Transverse colon (tissue), 4 donors: ENCODE data around the gene RSPH9. TPM values are rescaled to one million over a fixed set of nuclear protein-coding genes. Genes with fewer than 3 reads are reported as not detected.

ENCODE experiments used
- DNase-seq: peaks from one replicate; pipeline ENCODE4 v3.0.0-alpha.2; 2019
- H3K27ac ChIP-seq, 4 donors: fragments of 200-600 bp; sonication (generic); 2 replicates each; pipeline ENCODE4 v1.5.1; 2016 to 2018; ENCODE audit warnings: inconsistent platforms in 4 of 4
- H3K27me3 ChIP-seq: fragments of 200-600 bp; sonication (generic); 2 replicates; pipeline ENCODE4 v1.5.1; 2017; ENCODE audit warnings: inconsistent platforms
- H3K36me3 ChIP-seq, 4 donors: fragments of 200-600 bp; sonication (generic); 2 replicates each; pipeline ENCODE4 v1.5.1; 2017 to 2019; ENCODE audit warnings: inconsistent platforms in 4 of 4
- H3K4me1 ChIP-seq, 4 donors: fragments of 200-600 bp; sonication (generic); 2 replicates each; pipeline ENCODE4 v1.5.1; 2017 to 2020; ENCODE audit warnings: inconsistent platforms in 4 of 4
- H3K4me3 ChIP-seq, 4 donors: fragments of 200-600 bp; sonication (generic); 1 replicate in 1 of 4; 2 replicates in 3 of 4; pipeline versions ENCODE4 v1.5.1 to v1.6.1; 2017 to 2019; ENCODE audit warnings: inconsistent platforms in 4 of 4
- H3K9me3 ChIP-seq, 2 donors: fragments of 200-600 bp; sonication (generic); 2 replicates each; pipeline ENCODE4 v1.5.1; 2017 to 2019; ENCODE audit warnings: inconsistent platforms in 2 of 2
- EP300 ChIP-seq: sonication (generic); formaldehyde crosslinking; IDR thresholded peaks from one replicate; pipeline ENCODE4 v1.6.1; 2017; ENCODE audit warnings: antibody characterized with exemption, low read depth
- POLR2A ChIP-seq: fragments of 450-650 bp; IDR thresholded peaks from one replicate; pipeline ENCODE4 v1.6.1; 2016; ENCODE audit warnings: antibody characterized with exemption, mild to moderate bottlenecking, moderate library complexity
- POLR2AphosphoS5 ChIP-seq, 3 donors: sonication (generic); formaldehyde crosslinking; IDR thresholded peaks; one replicate each; pipeline ENCODE4 v1.6.1; 2016; ENCODE audit warnings: antibody characterized with exemption in 3 of 3
- WGBS, 2 donors: methylation state at CpG; one replicate each; pipeline ENCODE4 v1.1.5; 2018; ENCODE audit warnings: low coverage in 1 of 2; 5-methylcytosine and 5-hydroxymethylcytosine counted together
- in situ Hi-C, 4 donors: fragments of 200-750 bp; cut with MboI; loops; one replicate each; pipeline versions ENCODE4 v1.15.0 to v1.15.1; 2017; ENCODE audit warnings: low sequenced_read_pairs in 3 of 4, low pct_ligation_motif_present in 1 of 4, low pct_unique_long_range_greater_than_20kb in 1 of 4
- intact Hi-C: fragments of 100-400 bp; cut with DNase I; formaldehyde crosslinking; loops from one replicate; pipeline ENCODE4 v1.15.1; 2023; ENCODE audit warnings: low total_unique reads
- total RNA-seq, 4 donors: library from RNA; depleted of rRNA; stranded (reverse); fragments of >200 nt; gene quantifications; one replicate each; pipeline ENCODE4 v1.1.0, GENCODE V29; 2016
- TF ChIP-seq, protein P1 (sequence below), 5 experiments: fragments of 200-600 bp in 3 of 5; fragments of 450-650 bp in 2 of 5; sonication (generic) in 3 of 5; IDR thresholded peaks; 1 replicate in 2 of 5; 2 replicates in 3 of 5; pipeline ENCODE4 v1.5.1; 2016 to 2017; ENCODE audit warnings: antibody characterized with exemption in 5 of 5, inconsistent platforms in 3 of 5, mild to moderate bottlenecking in 2 of 5, moderate library complexity in 1 of 5

Gene RSPH9
- total RNA-seq, 4 donors from 2014 or later: not detected

DNA sequence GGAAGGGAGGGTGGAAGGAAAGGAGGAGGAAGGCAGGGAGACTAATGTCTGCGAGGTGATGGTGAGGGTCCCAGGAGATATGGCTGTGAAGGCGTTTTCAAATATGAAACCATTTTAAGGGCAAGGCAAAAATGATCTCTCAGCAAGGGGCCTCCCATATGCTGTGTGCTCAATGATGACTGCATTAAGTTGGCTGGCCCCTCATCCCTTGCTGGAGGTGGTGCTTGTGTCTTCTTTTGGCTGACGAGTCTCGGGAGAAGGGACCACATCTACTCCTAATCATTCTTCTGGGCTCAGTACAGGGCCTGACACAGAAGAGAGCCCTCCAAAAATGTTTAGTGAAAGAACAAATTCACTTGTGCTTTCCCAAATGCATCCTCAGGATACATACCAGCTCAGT, 65.7 kb downstream of the RSPH9 start:
- peak; percentile 1 for DNase-seq
- H3K4me1 ChIP-seq: peaks cover 0 to 28% (median 15%) of the 10 kb centered on the region in 4 donors
- H3K36me3 ChIP-seq: no peaks in the 10 kb centered on the region

DNA sequence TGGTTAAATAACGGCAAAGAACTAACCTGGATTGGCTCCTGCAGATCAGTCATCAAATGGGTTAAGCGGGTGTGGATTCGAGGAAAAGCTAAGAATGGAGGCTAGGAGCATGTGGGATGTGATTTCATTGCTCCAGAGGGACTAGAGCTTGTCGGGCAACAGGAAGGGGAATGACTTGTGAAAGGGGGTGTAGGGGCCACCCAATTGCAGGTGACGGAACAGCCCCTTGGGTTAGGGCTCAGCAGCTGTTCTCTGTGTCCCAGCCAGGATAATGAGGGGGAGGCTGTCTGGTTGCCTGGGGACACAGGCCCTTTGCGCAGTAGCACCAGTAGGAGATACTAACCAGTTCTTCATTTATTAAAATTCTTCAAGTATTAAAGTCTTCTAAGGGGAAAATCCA, 67.7 kb downstream of the RSPH9 start:
- in situ Hi-C loops (no loop called here), intact Hi-C loops (no loop called here)
- H3K4me3 ChIP-seq: no peak overlapping the region
- no peaks in the 10 kb centered on the region for H3K27me3 ChIP-seq
- TF ChIP-seq, protein P1, sequence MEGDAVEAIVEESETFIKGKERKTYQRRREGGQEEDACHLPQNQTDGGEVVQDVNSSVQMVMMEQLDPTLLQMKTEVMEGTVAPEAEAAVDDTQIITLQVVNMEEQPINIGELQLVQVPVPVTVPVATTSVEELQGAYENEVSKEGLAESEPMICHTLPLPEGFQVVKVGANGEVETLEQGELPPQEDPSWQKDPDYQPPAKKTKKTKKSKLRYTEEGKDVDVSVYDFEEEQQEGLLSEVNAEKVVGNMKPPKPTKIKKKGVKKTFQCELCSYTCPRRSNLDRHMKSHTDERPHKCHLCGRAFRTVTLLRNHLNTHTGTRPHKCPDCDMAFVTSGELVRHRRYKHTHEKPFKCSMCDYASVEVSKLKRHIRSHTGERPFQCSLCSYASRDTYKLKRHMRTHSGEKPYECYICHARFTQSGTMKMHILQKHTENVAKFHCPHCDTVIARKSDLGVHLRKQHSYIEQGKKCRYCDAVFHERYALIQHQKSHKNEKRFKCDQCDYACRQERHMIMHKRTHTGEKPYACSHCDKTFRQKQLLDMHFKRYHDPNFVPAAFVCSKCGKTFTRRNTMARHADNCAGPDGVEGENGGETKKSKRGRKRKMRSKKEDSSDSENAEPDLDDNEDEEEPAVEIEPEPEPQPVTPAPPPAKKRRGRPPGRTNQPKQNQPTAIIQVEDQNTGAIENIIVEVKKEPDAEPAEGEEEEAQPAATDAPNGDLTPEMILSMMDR (IDR thresholded peaks at IDR 0.05): no peak
- TF ChIP-seq EP300 (no peak), POLR2A (no peak), POLR2AphosphoS5 (IDR thresholded peaks at IDR 0.05) (no peak)
- 81 to 85% methylated on average over 6 of the region's 6 CpGs for WGBS, 2 donors
- H3K9me3 ChIP-seq: no peaks in the 10 kb centered on the region
- DNase-seq: no peak
- H3K36me3 ChIP-seq: no peaks in the 10 kb centered on the region
- no peak overlapping the region for H3K27ac ChIP-seq
- H3K4me1 ChIP-seq: peaks cover 0 to 19% (median 8%) of the 10 kb centered on the region in 4 donors

More for the DNA sequence above, 65.7 kb downstream of the RSPH9 start:
- 90% methylated on average over 4 of the region's 4 CpGs; no CpG with 5 or more reads in 1 of the 2 donors for WGBS, 2 donors
- no peak overlapping the region for H3K27ac ChIP-seq
- H3K4me3 ChIP-seq: no peak overlapping the region
- intact Hi-C loops (no loop called here), in situ Hi-C loops (no loop called here)
- no peaks in the 10 kb centered on the region for H3K9me3 ChIP-seq
- TF ChIP-seq POLR2A: no peak
- H3K27me3 ChIP-seq: no peaks in the 10 kb centered on the region

DNA sequence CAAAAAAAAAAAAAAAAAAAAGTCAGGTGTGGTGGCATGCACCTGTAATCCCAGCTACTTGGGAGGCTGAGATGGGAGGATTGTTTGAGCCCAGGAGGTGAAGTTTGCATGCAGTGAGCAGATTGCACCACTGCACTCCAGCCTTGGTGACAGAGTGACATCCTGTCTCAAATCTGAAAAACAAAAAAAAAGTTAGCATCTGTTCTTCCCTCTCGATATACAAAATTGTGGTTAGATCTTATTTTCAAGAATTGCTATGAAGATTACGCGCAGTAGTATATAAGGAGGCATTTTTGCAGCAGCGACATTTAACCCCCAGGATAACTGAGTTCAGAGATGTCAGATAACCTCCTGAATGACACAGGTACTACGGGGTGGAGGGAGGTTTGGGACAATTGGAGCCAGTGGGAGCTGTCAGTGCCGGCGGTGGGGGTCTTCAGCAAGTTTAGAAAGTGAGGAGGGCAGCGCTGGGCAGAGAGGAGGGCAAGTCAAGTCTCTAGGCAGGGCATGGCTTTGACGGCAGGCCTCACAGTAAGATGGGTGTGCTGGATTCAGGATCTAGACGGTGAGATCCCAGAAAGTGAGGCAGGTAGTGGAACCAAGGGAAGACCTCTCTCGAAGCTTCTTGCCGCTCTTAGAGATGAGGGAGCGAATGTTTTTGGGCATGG, 68.9 kb downstream of the RSPH9 start:
- Histone ChIP-seq H3K27ac (peak overlapping the region in 2 of 4 donors; percentile 41 to 69), H3K4me3 (no peak overlapping the region), H3K4me1 (peaks cover 0 to 16% (median 7%) of the 10 kb centered on the region in 4 donors), H3K27me3 (no peaks in the 10 kb centered on the region), H3K9me3 (no peaks in the 10 kb centered on the region), H3K36me3 (no peaks in the 10 kb centered on the region)
- DNase-seq: no peak
- intact Hi-C loops (no loop called here), in situ Hi-C loops (no loop called here)
- no peak for TF ChIP-seq POLR2A
- no peak for TF ChIP-seq POLR2AphosphoS5 (IDR thresholded peaks at IDR 0.05)
- TF ChIP-seq, protein P1 (IDR thresholded peaks at IDR 0.05): no peak
- TF ChIP-seq EP300: no peak
- WGBS, 2 donors: 85 to 97% methylated on average over 6 to 13 of the region's 13 CpGs

DNA sequence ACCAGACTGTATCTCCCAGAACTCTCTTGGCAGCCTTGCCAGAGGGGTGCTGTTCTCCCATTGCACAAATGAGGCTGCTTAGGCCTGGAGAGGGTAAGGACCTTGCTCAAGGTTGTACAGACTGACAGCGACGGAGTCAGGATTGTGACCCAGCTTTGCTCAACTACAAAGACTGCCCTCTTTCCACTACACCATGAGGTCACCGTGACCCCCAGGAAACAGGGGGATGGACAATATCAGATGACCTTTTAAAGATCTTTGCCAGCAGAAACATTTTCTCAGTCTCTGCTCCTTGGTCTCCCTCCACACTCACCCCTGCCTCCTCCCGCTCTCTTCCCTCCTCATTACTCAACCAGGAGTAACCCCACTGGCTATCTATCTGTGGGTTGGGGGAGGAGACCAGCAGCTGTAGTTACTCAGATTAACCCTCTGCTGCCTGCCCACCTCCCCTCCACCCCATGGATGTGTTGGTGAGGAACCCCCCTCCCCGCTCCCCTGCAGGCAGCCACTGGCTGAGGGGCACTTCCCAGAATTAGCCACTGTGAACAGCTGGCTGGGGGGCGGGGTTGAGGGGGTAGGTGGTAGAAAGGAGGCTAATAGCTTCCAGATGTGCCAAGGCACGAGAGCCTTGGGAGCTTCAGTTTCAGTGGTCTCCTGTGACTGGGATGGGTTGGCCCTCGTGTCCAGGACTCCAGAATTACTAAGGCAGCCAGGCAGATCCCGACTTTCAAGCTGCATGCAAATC, 69.6 kb downstream of the RSPH9 start:
- TF ChIP-seq POLR2AphosphoS5 (IDR thresholded peaks at IDR 0.05) (no peak), POLR2A (no peak)
- Histone ChIP-seq H3K4me3 (no peak overlapping the region), H3K36me3 (no peaks in the 10 kb centered on the region), H3K4me1 (peaks cover 0 to 10% (median 4%) of the 10 kb centered on the region in 4 donors), H3K27me3 (no peaks in the 10 kb centered on the region), H3K9me3 (no peaks in the 10 kb centered on the region), H3K27ac (peak overlapping the region in 2 of 4 donors; percentile 41 to 69)
- in situ Hi-C loops (no loop called here), intact Hi-C loops (no loop called here)
- WGBS, 2 donors: 56 to 65% methylated on average over 2 to 8 of the region's 9 CpGs
- DNase-seq: peak; percentile 44

DNA sequence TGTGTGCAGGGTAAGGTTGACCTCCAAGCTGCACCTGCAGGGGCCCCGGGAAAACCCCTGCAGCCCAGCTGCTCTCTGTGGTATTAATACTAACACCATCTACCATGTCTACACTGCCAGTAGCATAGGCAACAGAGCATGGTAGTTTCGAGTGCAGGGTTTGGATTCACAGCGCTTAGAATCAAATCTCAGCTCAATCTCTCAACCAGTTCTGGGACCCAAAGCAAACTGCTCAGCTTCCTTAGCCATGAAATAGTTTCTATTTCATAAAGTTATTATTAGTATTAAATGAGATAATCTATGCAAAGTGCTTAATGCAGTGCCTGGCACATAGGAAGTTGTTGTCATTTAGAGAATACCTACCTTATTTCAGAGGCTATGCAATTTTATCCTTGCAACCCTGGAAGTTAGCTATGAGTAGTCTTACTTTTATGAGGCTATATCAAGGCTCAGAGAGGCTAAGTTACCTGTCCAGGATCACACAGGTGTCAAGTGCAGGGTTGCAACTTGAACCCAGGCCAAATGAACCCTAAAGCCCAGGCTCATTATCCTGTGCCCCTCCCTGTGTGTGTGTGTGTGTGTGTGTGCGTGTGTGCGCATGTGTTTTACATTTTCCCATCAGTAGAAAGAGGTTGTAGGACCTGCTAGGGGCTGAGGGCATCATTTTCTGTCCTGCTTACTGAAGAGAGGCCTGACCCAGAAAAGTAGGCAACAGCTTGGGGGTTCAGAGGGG, 70.4 kb downstream of the RSPH9 start:
- in situ Hi-C loops (no loop called here), intact Hi-C loops (no loop called here)
- no peak for TF ChIP-seq EP300
- TF ChIP-seq, protein P1 (IDR thresholded peaks at IDR 0.05): no peak
- no peak for TF ChIP-seq POLR2AphosphoS5 (IDR thresholded peaks at IDR 0.05)
- no peak for TF ChIP-seq POLR2A
- peak; percentile 65 for DNase-seq
- no peak overlapping the region for H3K4me3 ChIP-seq
- H3K27me3 ChIP-seq: no peaks in the 10 kb centered on the region
- H3K9me3 ChIP-seq: no peaks in the 10 kb centered on the region
- H3K4me1 ChIP-seq: peaks cover 0 to 6% (median 2%) of the 10 kb centered on the region in 4 donors
- peak overlapping the region in 1 of 4 donors; percentile 69 for H3K27ac ChIP-seq
- WGBS, 2 donors: 64% methylated on average over 5 of the region's 5 CpGs; no CpG with 5 or more reads in 1 of the 2 donors
- no peaks in the 10 kb centered on the region for H3K36me3 ChIP-seq
